ACC112 (cell line): ENCODE results near the gene PARD6B.

Source experiments
- H2AFZ ChIP-seq: fragments of 200-600 bp; sonication (generic); one replicate; pipeline ENCODE4 v1.6.0; 2017; ENCODE audit warnings: antibody characterized with exemption, low read length; ENCODE audit not compliant: unreplicated experiment
- H3K27ac ChIP-seq: fragments of 200-600 bp; sonication (generic); 2 replicates; pipeline ENCODE4 v1.5.1; 2014; ENCODE audit warnings: low read depth, mild to moderate bottlenecking, antibody characterized with exemption, low read length, moderate library complexity
- H3K27me3 ChIP-seq: fragments of 200-600 bp; sonication (generic); 2 replicates; pipeline ENCODE4 v1.6.1; 2014; ENCODE audit warnings: mild to moderate bottlenecking, antibody characterized with exemption, low read length, moderate library complexity, mixed read lengths; ENCODE audit not compliant: insufficient read depth
- H3K36me3 ChIP-seq: fragments of 200-600 bp; sonication (generic); 2 replicates; pipeline ENCODE4 v1.6.1; 2016; ENCODE audit warnings: mild to moderate bottlenecking, antibody characterized with exemption, low read length, moderate library complexity, mixed read lengths; ENCODE audit not compliant: insufficient read depth
- H3K4me1 ChIP-seq: fragments of 200-600 bp; sonication (generic); one replicate; pipeline ENCODE4 v1.6.1; 2016; ENCODE audit warnings: low read length, mixed read lengths; ENCODE audit not compliant: insufficient read depth, unreplicated experiment, control insufficient read depth
- H3K4me3 ChIP-seq: fragments of 200-600 bp; sonication (generic); 2 replicates; pipeline ENCODE4 v1.5.1; 2014; ENCODE audit warnings: mild to moderate bottlenecking, low read depth, low read length
- H3K79me2 ChIP-seq: fragments of 200-600 bp; sonication (generic); one replicate; pipeline ENCODE4 v1.6.0; 2016; ENCODE audit warnings: low read length; ENCODE audit not compliant: control insufficient read depth, unreplicated experiment, insufficient read depth

Gene PARD6B

GRCh38 chr20:50733644-50734349, 2.4 kb downstream of the PARD6B start:
- no peak overlapping the region for H3K4me3 ChIP-seq
- no peak overlapping the region for H2AFZ ChIP-seq
- peaks cover 16% of the 10 kb centered on the region for H3K27me3 ChIP-seq
- peaks cover 8% of the 10 kb centered on the region for H3K4me1 ChIP-seq
- no peak overlapping the region for H3K27ac ChIP-seq
- no peaks in the 10 kb centered on the region for H3K36me3 ChIP-seq
- no peaks in the 10 kb centered on the region for H3K79me2 ChIP-seq

- peaks cover 8% of the 10 kb centered on the region for H3K4me1 ChIP-seq
- no peak overlapping the region for H3K27ac ChIP-seq
- H3K4me3 ChIP-seq = no peak overlapping the region
- no peak overlapping the region for H2AFZ ChIP-seq
- no peaks in the 10 kb centered on the region for H3K36me3 ChIP-seq
- H3K79me2 ChIP-seq = no peaks in the 10 kb centered on the region
- H3K27me3 ChIP-seq = peaks cover 16% of the 10 kb centered on the region
These were observed 3.6 kb downstream of the PARD6B start for GRCh38 chr20:50734730-50735679.

DNA sequence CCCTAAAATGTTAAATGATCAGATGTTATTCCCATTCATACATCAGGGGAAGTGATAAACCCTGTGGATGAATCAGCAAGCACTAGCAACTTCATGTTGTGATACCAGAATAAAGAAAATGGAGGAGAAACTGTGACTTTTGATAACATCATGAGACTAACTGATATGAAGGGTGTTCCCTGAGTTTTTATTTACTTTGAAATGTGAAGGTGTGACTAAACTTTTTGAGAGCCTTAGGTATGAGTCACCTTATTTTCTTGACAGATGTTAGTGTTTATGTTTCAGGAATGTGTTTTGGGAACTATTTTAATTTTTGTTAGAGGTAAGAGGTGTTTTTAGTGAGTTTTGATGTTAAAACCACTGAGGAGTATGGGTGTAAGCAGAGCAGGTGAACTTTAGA, 4.4 kb downstream of the PARD6B start:
- peaks cover 8% of the 10 kb centered on the region for H3K4me1 ChIP-seq
- H3K79me2 ChIP-seq = no peaks in the 10 kb centered on the region
- H3K4me3 ChIP-seq = no peak overlapping the region
- H3K36me3 ChIP-seq = no peaks in the 10 kb centered on the region
- H3K27ac ChIP-seq = no peak overlapping the region
- H2AFZ ChIP-seq = no peak overlapping the region
- H3K27me3 ChIP-seq = peaks cover 16% of the 10 kb centered on the region

DNA sequence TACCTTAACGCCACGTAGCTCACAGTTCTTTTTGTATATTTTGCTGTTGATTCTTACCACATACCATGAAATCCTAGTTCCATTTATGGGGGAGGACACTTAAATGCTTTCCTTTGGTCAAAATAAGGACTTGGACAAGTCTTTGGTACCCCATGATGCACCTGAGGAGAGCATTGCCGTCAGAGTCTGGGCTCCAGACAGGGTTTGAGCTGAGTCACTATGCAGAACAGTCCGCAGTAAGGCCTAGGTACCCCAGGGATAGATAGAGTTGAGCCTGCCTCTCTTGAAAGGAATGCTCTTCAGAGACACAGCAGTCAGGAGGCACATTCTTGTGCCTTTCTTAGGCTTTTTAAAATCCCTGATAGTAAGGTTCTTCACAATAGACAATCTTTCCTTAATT, 6.0 kb downstream of the PARD6B start:
- no peak overlapping the region for H2AFZ ChIP-seq
- peaks cover 4% of the 10 kb centered on the region; the same call in 1 of the 2 replicates for H3K27me3 ChIP-seq
- peaks cover 16% of the 10 kb centered on the region for H3K4me1 ChIP-seq
- no peaks in the 10 kb centered on the region for H3K79me2 ChIP-seq
- H3K27ac ChIP-seq = no peak overlapping the region
- no peaks in the 10 kb centered on the region for H3K36me3 ChIP-seq
- no peak overlapping the region for H3K4me3 ChIP-seq

DNA sequence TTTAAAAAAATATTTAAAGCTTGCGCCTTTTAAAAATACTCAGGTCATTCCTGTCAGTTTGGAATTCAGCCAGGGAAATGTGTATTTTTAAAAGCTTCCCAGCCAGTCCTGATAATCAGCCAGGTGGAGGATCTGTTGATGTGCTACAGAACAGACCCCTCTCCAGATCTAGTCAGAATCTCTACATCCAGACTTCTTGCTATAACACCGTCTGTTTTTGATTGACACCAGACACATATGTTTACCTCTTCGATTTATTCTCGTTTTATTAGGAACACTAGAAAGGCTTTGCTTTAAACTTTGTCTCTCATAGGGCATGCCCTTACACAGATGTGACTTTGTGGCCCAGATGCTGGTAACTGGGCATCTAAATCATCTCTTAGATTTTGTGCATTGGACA, 11.7 kb downstream of the PARD6B start:
- no peaks in the 10 kb centered on the region for H3K27me3 ChIP-seq
- no peaks in the 10 kb centered on the region for H3K79me2 ChIP-seq

GRCh38 chr20:50744143-50744792, 12.9 kb downstream of the PARD6B start:
- H3K4me1 ChIP-seq = peaks cover 28% of the 10 kb centered on the region
- H3K36me3 ChIP-seq = no peaks in the 10 kb centered on the region
- H3K79me2 ChIP-seq = no peaks in the 10 kb centered on the region
- H2AFZ ChIP-seq = peak overlapping the region; percentile 47
- H3K27me3 ChIP-seq = no peaks in the 10 kb centered on the region
- H3K27ac ChIP-seq = peak overlapping the region; percentile 37; the same call in 1 of the 2 replicates
- H3K4me3 ChIP-seq = no peak overlapping the region

More for the DNA sequence above, 11.7 kb downstream of the PARD6B start:
- Histone ChIP-seq H2AFZ (no peak overlapping the region), H3K4me3 (no peak overlapping the region), H3K4me1 (peaks cover 28% of the 10 kb centered on the region), H3K36me3 (no peaks in the 10 kb centered on the region), H3K27ac (no peak overlapping the region)

- H3K27me3 ChIP-seq = no peaks in the 10 kb centered on the region
- no peaks in the 10 kb centered on the region for H3K79me2 ChIP-seq
- H2AFZ ChIP-seq = no peak overlapping the region
- peaks cover 28% of the 10 kb centered on the region for H3K4me1 ChIP-seq
- no peak overlapping the region for H3K27ac ChIP-seq
- no peak overlapping the region for H3K4me3 ChIP-seq
- no peaks in the 10 kb centered on the region for H3K36me3 ChIP-seq
These were observed 14.3 kb downstream of the PARD6B start for GRCh38 chr20:50745634-50746137.

- no peaks in the 10 kb centered on the region for H3K79me2 ChIP-seq
- no peaks in the 10 kb centered on the region for H3K36me3 ChIP-seq
- H3K27me3 ChIP-seq = no peaks in the 10 kb centered on the region
- no peak overlapping the region for H3K27ac ChIP-seq
- H3K4me3 ChIP-seq = no peak overlapping the region
- peaks cover 27% of the 10 kb centered on the region for H3K4me1 ChIP-seq
- H2AFZ ChIP-seq = no peak overlapping the region
These were observed 15.0 kb downstream of the PARD6B start for GRCh38 chr20:50746138-50746940.

GRCh38 chr20:50747275-50747674, 15.9 kb downstream of the PARD6B start:
- peaks cover 21% of the 10 kb centered on the region for H3K4me1 ChIP-seq

More at GRCh38 chr20:50747275-50747674, 15.9 kb downstream of the PARD6B start:
- no peak overlapping the region for H3K27ac ChIP-seq
- peak overlapping the region; percentile 52 for H3K4me3 ChIP-seq
- H3K36me3 ChIP-seq = no peaks in the 10 kb centered on the region
- no peaks in the 10 kb centered on the region for H3K27me3 ChIP-seq
- peak overlapping the region; percentile 9 for H2AFZ ChIP-seq
- H3K79me2 ChIP-seq = no peaks in the 10 kb centered on the region
